Panc1 (cell line): ENCODE data around the gene DLG2.

Experiments
- POLR2AphosphoS5 ChIP-seq: IDR thresholded peaks from 2 replicates; pipeline ENCODE4 v1.6.1; 2012; ENCODE audit warnings: mild to moderate bottlenecking, low read depth, low read length, moderate library complexity
- SIN3A ChIP-seq: IDR thresholded peaks from 2 replicates; pipeline ENCODE4 v1.6.1; 2012; ENCODE audit warnings: low read depth, mild to moderate bottlenecking, low read length, moderate library complexity, borderline replicate concordance; ENCODE audit not compliant: insufficient read depth
- TF ChIP-seq, protein P1 (sequence below), 2 experiments: IDR thresholded peaks; 2 replicates each; pipeline ENCODE4 v1.6.1; 2011 to 2012; ENCODE audit warnings: low read depth in 2 of 2, control low read depth in 1 of 2, low read length in 1 of 2, mild to moderate bottlenecking in 1 of 2, moderate library complexity in 1 of 2; ENCODE audit not compliant: insufficient read depth in 1 of 2
- TF ChIP-seq, protein P2 (sequence below): fragments of 450-650 bp; IDR thresholded peaks from 2 replicates; pipeline ENCODE4 v1.5.1; 2017; ENCODE audit warnings: mild to moderate bottlenecking

DNA sequence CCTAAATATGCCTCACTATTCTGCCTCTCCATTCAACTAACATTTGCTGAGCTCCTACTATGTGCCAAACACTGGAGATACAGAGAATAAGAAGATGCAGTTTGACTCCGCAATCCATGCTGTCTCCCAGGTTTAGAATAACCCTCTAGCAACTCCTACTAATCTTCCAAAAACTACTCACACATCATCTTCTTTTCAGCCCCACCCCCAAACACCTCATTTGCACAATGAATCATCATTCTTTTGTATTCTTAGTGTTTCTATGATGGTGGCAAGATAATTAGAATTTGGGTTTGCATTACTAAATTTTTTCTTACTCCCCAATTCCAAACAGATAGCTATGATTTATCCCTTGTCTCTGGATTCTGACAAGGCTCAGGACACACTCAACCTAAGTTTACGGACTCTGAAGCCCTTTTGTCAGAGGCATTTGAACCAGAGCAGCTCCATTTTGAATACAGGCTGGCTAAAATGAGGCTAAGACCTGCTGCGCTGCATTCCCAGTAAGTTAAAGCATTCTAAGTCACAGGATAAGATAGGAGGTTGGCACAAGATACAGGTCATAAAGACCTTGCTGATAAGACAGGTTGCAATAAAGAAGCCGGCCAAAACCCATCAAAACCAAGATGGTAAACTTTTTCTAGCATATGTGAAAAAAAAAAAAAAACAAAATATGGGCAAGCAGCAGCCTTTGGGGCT is 1038.9 kb downstream of the DLG2 start:
- TF ChIP-seq, protein P1, sequence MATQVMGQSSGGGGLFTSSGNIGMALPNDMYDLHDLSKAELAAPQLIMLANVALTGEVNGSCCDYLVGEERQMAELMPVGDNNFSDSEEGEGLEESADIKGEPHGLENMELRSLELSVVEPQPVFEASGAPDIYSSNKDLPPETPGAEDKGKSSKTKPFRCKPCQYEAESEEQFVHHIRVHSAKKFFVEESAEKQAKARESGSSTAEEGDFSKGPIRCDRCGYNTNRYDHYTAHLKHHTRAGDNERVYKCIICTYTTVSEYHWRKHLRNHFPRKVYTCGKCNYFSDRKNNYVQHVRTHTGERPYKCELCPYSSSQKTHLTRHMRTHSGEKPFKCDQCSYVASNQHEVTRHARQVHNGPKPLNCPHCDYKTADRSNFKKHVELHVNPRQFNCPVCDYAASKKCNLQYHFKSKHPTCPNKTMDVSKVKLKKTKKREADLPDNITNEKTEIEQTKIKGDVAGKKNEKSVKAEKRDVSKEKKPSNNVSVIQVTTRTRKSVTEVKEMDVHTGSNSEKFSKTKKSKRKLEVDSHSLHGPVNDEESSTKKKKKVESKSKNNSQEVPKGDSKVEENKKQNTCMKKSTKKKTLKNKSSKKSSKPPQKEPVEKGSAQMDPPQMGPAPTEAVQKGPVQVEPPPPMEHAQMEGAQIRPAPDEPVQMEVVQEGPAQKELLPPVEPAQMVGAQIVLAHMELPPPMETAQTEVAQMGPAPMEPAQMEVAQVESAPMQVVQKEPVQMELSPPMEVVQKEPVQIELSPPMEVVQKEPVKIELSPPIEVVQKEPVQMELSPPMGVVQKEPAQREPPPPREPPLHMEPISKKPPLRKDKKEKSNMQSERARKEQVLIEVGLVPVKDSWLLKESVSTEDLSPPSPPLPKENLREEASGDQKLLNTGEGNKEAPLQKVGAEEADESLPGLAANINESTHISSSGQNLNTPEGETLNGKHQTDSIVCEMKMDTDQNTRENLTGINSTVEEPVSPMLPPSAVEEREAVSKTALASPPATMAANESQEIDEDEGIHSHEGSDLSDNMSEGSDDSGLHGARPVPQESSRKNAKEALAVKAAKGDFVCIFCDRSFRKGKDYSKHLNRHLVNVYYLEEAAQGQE (IDR thresholded peaks at IDR 0.05; ENCODE audit: insufficient read depth in 1 of 2, low read depth in 2 of 2, low read length in 1 of 2): no peak
- TF ChIP-seq POLR2AphosphoS5: no peak
- TF ChIP-seq, protein P2, sequence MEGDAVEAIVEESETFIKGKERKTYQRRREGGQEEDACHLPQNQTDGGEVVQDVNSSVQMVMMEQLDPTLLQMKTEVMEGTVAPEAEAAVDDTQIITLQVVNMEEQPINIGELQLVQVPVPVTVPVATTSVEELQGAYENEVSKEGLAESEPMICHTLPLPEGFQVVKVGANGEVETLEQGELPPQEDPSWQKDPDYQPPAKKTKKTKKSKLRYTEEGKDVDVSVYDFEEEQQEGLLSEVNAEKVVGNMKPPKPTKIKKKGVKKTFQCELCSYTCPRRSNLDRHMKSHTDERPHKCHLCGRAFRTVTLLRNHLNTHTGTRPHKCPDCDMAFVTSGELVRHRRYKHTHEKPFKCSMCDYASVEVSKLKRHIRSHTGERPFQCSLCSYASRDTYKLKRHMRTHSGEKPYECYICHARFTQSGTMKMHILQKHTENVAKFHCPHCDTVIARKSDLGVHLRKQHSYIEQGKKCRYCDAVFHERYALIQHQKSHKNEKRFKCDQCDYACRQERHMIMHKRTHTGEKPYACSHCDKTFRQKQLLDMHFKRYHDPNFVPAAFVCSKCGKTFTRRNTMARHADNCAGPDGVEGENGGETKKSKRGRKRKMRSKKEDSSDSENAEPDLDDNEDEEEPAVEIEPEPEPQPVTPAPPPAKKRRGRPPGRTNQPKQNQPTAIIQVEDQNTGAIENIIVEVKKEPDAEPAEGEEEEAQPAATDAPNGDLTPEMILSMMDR: no peak
- no peak for TF ChIP-seq SIN3A
